OCI-LY7 (cell line): ENCODE results near the gene RPRD1B.

Experiments
- CTCF ChIP-seq: fragments of 200-600 bp; sonication (generic); conservative IDR thresholded peaks from 2 replicates; pipeline ENCODE4 v1.5.1; 2014; ENCODE audit warnings: mild to moderate bottlenecking, antibody characterized with exemption, low read length, moderate library complexity, mixed read lengths
- EZH2phosphoT487 ChIP-seq: fragments of 200-600 bp; sonication (generic); IDR thresholded peaks from 2 replicates; pipeline ENCODE4 v1.6.1; 2018; ENCODE audit warnings: low read depth, borderline replicate concordance, mild to moderate bottlenecking, mixed run types, antibody characterized with exemption, low read length, moderate library complexity, mixed read lengths

GRCh38 chr20:38132910-38133501 is 99.5 kb downstream of the RPRD1B start:
- TF ChIP-seq CTCF (no peak), EZH2phosphoT487 (no peak)
